B cell (primary cell): ENCODE measurements around the gene CYP2F1.

ENCODE experiments used
- CTCF ChIP-seq: fragments of 200-600 bp; IDR thresholded peaks from one replicate; pipeline ENCODE4 v1.8.0; 2022; ENCODE audit warnings: antibody characterized with exemption, mild to moderate bottlenecking
- EZH2 ChIP-seq: IDR thresholded peaks from 2 replicates; pipeline ENCODE4 v1.6.1; 2012; ENCODE audit warnings: borderline replicate concordance, low read depth, mild to moderate bottlenecking, moderate library complexity, low read length; ENCODE audit not compliant: insufficient read depth, poor library complexity, severe bottlenecking

GRCh38 chr19:41089959-41090358 lies 24.3 kb upstream of the CYP2F1 start:
- no peak for TF ChIP-seq CTCF
- TF ChIP-seq EZH2: no peak
